Esophagus mucosa (tissue), 1 donor: Measurements from ENCODE around the gene MTHFD1L. TPM values are rescaled to one million over a fixed set of nuclear protein-coding genes. Genes with fewer than 3 reads are reported as not detected.
"Not testable (repeated sequence)": the region's sequence is repeated elsewhere in the genome, so short reads cannot be mapped to it uniquely, and the experiment has no call there.

Experiments
- ATAC-seq: fragments of 200-7000 bp; cut with Tn5 transposase; one replicate; pipeline ENCODE4 v1.9.1; 2020
- total RNA-seq: library from RNA; stranded (reverse); gene quantifications from one replicate; pipeline ENCODE4 v1.2.4, GENCODE V29; 2023
- donor health status: DM: yes; HTN: yes; CAD: no.

The MTHFD1L gene
- total RNA-seq, 1 donor from 2014 or later: 20.3 TPM

DNA sequence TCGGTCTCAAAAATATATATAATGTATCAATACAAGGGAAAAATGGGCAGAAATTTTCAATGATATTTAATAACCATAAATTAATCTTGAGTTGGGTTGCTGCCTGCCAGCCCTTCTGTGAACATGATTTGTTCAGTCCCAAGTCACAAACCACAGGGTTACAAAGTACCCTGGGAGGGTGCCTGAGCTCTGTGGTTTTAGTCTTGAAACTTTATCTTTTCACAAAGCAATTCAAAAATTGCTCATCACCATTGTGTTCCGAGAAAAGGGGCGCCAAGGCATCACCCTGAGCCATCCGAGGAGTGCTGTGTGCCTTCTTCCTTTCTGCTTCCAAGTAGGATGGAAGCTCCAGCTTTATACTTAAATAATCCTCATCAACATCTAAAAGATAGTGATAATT, 232.7 kb downstream of the MTHFD1L start:
- ATAC-seq: no peak

DNA sequence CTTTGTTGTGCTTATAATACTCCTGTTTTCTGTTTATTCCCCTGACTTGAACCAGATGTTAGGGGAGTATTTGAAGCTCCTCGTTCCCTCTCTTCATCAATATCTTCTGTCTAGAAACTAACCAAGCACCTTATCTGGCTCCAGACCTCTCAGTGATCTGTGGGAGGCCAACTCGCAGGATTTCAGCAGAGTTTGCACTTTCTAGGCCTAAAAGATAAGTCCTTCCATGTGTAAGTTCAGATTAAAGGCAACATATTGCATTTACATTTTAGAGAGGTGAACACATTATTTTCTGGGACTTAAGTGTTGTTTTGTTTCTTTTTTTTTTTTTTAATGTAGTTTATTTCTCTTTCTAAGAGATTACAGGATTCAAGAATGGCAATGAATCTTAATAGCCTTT, 234.8 kb downstream of the MTHFD1L start:
- no peak for ATAC-seq

DNA sequence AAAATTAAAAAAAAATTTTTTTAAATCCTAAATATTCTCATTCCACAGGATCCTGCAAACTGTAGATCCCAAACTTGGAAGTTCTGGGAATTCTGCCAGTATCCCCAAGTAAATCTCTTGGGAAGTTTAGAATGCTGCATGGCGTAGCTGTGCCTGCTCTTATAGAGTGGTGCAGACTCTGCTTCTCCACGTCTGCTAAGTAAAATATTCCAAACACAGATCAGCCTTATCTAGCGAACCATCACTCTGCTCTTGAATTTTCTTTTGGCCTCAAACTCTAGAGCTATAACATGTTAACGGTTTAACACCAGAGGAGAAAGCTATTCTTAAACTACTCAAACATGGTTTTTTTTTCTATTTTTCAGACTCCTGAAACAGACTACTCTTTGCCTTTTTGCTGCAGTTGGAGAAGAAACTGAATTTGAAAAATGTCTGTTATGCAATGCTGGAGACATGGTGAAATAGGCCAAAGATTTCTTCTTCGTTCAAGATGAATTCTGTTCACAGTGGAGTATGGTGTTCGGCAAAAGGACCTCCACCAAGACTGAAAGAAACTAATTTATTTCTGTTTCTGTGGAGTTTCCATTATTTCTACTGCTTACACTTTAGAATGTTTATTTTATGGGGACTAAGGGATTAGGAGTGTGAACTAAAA, 235.8 kb downstream of the MTHFD1L start:
- ATAC-seq: no peak

DNA sequence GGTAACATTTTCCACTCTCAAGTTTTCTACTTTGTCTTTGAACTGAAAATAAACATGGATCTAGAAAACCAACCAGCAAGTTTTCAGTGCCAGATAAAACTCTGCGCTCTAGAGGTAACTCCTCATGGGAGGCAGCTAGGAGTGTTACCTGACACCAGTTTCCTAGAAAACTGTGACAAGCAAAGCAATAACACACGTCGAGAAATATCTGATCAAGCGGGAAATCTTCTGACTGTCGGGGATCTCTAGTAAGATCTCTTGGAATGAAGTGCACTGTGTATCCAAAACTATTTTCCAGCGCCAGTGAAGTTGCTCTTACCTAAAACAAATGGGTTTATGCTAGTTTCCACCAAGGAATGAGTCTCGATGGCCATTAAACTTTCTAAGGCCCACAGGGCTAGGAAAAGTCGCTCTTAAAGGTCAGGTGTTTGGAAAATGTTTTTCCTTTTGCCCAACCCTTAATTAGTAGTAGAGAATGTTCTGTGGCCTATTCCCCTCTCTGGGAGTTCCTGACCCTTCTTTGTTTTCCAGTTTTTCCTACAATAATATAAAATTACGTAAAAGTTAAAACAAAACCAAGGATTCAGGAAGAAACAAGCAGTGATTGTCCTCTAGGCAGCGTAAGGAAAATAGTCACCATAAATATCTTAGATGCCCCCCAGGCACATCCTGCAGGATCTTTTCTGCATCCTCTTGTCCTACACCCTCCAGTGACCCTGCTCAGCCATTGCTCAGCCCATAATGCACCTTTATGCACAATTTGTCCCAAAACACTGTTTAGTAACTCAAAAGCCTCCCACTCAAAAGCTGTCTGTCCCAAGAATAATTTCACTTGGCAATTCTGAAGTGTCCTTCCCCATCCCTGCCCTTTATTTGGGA, 236.6 kb downstream of the MTHFD1L start:
- no peak for ATAC-seq

DNA sequence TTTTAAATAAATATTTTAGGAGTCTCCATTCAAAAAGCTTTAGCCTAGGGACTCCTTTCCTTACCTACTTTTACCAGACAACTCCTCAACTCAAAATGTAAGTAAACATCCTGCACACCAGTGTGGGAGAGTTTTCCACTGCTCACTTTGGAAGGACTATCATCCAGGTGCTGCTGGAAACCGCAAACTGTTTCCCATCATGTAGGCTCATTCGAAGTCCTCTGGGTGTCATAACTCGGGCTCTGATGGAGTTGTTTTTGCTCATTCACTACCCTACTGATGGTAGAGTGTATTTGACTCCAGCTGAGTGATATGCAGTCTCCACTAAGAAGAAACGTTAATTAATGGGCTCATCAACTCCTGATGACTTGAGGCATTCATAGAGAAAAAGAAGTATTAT, 237.8 kb downstream of the MTHFD1L start:
- ATAC-seq: no peak

DNA sequence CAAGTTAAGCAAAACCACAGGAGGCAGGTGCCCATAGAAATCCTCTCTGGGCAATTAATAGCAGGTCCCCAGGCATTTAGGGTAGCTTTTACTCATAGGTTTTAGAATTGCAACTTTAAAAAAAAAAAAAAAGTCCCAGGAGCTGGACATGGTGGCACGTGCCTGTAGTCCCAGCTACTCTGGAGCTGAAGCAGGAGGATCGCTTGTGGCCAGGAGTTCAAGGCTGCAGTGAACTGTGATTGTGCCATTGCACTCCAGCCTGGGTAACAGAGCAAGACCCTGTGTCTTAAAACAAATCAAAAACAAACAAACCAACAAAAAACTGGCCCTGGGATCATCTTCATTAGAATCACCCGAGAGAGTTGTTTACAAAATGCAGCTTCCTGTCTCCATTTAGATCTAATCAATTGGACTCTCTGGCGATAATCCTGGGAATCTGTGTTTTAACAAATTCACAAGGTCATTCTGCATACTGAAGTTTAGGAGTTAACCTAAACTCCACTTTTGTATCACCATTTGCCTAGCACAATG, 242.5 kb downstream of the MTHFD1L start:
- ATAC-seq: no peak

DNA sequence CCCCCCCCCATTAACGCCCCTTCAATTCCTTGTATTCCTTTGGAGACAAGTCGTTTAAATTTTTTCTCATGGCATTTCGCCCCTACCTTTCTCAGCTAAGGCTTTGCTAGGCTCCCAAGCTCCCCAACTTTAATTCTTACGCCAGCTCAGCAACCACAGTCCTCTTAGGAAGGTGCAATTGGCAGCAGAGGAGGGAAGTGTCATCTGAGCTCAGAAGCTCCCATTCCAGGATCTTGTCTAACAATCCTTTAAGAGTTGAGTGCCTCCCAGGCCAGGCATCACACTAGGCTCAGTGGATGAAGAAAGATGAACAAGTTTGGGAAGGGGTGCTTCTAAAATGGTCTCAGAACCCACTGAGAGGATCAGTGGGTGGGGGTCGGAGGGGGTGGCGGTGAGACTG, 243.0 kb downstream of the MTHFD1L start:
- ATAC-seq: no peak

DNA sequence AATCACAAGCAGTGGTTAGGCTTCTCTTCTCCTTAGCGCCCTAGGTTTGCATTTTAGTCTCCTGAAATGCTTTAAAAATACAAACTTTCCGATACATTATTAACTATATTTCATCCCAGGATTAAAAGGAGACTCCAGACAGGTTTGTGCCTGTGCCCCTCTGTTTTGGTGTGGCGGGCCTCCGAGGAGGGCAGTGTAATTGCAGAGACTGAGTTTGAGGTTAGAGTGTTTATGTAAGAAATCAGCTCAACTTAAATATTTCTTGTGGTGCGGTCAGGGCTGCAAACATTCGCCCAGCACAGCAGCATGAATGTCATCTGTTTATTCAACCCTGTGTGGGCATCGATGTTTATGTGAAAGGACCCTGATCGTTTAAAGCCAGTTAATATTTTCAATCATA, 243.9 kb downstream of the MTHFD1L start:
- ATAC-seq: no peak

DNA sequence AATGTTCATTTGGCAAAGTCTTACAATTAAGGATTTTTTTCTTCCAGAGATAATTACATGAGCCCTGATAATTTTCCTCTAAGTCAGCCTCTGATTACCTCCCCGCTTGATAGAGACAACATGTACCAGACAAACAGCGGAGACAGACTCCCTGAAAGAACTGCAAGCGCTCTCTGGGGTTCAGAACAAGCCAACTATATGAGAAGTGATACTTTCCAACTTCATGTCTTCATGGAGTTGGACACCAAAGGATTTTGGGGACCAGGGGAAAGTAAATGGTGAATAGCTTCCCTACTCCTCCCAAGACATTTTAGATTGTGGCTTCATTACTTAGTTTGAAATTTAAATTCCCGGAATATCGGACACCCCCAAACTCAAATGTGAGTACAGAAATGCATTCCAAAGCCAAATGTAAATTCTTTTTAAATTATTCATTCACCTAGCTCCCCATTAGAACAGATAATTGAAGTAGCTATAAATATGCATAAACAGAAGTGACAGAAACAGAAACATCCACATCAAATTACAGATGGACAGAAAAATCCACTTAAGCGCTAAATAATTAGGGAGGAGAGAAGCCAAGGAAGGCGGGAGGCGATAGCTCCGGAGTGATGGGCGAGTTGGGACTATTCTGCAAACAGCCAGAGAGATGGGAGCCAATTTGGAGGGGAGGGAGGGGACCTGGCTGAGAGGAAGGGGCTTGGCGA, 244.5 kb downstream of the MTHFD1L start:
- ATAC-seq: no peak

DNA sequence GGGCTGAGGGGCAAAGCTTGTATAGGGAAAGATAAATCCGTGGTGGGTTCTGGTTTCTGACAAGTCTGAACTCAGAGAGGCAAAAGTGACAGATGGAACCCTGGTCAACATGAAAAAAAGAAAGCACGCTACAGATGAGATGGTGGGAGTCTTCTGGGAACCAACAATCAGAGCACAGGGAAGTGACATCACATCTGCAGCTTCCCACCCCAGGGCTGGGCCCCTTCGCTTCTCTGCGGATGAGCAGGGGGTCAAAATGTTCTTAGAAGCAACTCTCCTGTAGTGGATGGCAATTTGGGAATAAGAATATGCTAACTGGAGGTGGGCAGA, 245.0 kb downstream of the MTHFD1L start:
- no peak for ATAC-seq

DNA sequence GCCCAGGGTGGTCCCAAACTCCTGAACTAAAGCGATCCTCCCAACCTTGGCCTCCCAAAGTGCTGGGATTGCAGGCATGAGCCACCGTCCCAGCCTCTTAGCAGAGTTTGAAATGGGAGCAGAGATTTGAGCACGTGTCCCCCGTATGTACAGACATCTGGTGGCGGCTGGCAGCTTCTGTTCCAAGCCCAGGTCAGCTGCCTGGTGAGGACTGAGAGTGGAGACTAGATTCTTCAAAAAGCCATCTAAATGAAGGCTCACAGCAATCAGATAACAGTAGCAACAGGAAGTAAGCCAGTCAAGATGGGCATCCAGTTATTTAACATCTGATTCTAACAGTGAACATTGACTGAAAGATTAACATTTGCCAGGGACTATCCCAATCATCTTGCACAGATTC, 246.2 kb downstream of the MTHFD1L start:
- no peak for ATAC-seq

DNA sequence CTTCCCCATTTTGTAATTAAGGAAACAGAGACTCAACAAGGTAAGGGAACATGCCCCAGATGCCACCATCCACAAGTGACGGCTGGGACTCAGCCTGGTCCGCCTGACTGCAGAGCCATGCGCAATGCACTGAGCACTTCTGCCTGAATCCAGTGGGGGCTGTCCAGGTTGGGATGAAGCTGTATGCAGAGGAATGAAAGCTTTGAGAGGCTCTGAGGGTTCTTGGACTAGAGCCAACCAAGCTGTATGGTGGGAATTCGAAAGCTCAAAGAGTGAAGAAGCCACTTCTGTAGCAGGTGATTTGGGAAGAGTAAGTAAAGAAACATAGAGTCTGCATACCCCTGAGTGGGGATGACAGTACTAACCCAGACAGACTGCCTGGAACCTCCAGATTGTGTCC, 246.6 kb downstream of the MTHFD1L start:
- ATAC-seq: no peak

DNA sequence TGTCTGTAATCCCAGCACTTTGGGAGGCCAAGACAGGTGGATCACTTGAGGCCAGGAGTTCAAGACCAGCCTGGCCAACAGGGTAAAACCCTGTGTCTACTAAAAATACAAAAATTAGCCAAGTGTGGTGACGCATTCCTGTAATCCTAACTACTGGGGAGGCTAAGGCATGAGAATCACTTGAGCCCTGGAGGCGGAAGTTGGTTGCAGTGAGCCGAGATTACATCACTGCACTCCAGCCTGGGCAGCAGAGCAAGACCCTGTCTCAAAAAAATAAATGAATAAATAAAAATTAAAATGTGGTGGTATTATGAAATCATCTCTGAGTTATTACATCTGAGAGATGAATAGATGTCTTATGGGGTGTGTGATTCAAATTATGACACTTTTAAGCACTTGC, 247.4 kb downstream of the MTHFD1L start:
- ATAC-seq: not testable (repeated sequence)

DNA sequence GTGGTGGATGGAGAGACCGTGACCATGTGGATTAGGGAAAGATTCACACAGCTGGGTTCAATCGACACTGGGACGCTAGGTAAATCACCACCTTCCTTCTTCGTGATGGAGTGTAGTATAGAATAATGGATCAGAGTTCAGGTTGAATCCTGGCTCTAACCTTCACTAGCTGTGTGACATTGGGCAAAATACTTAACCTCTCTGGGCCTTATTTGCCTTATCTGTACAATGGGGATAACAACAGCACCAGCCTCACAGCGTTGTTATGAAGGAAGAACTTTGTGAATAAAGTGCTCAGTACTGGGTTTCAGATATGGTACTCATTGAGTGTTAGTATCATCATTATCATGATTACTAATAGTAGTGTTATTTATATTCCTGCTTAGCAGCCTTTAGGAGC, 248.1 kb downstream of the MTHFD1L start:
- no peak for ATAC-seq

DNA sequence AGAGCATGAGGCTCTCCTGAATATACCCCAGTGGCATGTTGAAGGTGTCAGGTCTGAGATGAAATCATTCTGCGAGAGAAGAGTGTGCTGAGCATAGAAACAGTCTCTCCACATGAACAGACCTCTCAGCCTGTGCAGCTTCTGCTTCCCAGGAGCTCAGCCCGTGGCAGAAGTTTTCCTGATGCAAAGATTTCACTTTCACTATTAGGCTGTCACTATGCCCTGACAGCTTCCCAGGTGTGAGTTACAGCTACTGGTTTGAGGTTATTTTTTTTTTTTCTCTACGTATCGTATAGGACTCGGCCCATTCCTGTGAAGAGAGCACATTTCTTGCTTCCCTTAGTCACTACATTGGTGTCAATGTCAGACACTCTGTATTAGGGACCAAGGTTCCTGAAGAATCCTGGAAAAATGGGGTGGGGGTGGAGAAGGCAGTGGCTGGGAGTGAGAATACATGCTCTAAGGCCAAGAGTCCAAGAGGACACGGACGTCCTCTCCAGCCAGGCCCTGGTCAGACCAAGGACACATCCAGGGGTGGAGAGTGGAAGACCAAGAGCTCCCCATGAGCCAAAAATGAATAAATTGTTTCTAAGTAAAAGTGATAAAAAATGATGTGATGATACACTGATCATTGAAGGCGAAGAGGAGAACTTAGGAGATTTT, 253.1 kb downstream of the MTHFD1L start:
- ATAC-seq: no peak

DNA sequence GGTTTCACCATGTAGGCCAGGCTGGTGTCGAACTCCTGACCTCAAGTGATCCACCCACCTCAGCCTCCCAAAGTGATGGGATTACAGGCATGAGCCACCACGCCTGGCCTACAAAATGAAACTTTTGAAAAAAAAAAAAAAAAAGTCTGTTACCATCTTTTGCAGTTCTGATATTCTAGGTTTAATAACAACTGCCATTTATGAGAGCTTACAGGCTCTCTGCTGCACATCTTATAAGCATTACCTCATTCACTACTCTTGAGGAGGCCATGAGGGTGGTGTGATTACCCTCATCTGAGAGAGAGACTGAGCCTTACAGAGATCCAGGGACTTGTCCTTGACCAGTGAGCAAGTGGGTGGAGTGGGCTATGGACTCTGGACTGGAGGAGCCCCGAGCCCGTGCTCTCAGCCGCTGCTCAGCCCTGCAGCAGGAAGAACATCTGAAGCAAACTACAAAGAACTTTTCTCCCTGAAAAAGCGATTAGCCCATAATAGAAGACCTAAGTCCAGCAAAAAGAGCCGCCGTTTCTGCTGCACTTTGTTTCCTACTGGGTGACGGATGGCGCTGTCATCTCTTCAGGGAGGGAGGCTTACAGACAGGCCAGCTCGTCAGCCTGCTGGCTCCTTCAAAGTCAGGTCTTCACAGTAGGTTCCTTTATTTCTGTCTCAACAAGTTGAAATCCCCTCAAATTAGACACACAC, 254.5 kb downstream of the MTHFD1L start:
- no peak for ATAC-seq

DNA sequence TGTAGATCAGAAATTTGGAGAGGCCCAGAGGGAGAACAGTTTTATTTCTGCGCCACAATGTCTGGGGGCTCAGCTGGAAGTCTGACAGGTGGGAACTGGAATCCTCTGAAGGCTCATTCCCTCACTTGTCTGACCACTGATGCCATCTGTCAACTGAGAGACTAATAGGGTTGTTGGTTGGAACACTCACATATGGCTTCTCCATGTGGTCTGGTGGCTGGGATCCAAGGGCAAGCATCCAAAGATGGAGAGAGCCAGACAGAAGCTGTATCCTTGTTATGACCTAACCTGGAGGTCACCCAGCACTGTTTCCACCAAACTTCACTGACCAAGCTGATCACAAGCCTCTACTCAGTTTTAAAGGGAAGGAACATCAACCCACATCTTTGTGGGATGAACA, 256.4 kb downstream of the MTHFD1L start:
- no peak for ATAC-seq

DNA sequence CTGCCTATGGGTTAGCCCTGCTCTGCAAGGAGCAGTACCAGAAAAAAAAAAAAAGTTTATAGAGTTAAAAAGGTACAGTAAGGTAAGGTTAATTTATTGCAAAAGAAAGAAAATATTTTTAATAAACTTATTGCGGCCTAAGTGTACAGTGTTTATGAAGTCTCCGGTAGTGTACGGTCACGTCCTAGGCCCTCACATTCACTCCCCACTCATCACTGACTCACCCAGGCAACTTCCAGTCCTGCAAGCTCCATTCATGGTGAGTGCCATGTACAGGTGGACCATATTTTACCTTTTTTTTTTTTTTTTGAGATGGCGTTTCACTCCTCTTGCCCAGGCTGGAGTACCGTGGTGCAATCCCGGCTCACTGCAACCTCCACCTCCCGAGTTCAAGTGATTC, 258.1 kb downstream of the MTHFD1L start:
- ATAC-seq: not testable (repeated sequence)

DNA sequence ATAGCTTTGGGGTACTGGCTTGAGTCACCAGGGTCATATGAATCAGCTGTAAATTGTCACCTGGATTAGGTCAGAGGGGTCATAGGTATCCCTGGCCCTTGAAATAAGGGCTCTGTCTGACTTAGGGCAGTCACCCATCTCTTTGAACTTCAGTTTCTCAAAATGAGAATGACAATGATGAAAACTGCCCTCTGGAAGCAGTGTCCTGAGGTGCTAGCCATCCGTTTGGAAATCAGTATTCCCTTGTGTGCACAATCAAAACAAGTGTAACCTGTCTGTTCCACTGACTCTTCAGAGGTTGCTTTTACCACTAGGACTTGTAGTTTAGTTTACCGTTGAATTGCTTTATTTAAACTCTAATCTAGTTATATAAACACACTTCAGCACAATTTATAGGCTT, 259.7 kb downstream of the MTHFD1L start:
- not testable (repeated sequence) for ATAC-seq

DNA sequence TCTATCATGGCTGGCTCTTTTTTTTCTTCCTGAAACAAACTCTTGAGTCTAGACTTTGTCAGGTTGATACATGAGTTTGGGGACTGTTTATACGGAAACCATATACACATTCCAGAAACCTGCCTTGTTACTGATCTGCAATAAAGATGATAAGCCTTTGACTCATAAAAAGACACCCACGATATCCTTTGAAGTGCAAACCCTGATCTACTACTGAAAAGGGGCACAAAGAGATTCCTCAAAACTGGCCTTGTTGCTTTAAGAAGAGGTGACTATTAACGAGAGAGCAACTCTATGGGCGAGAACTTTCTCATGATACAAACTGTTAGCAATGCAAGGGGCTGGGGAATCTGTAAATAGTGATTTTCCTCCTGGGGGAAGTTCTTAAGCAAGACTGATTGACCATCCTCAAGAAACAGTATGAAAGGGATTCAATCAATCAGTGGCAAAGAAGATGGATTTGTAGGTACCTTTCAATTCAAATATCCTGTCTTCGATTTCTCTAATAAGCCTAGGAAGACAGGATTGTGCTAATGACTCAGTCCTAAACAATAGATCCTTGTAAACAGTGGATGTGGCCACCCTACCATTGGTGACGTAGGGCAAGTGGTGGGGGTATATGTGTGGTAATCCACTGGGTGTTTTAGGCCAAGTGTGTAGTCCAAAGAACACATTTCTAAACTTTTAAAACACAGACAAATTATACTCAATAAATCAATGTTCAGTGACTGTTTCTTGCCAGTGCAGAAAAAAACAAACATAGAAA, 260.3 kb downstream of the MTHFD1L start:
- not testable (repeated sequence) for ATAC-seq

DNA sequence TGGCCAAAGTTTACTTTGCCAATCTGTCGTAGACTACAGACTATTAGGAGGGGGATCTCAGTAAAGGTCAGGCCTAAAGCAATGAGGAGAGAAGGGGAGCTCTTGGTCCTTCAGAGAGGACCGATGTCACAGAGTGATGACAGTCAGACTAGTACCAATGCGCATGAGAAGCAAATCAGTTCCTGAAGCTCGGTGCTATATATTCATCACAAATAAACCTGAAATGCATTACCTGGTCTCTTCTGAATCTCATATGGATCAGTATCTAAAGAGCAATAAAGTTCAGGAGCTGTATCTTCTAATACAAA, 260.9 kb downstream of the MTHFD1L start:
- ATAC-seq: not testable (repeated sequence)
